K562 (cell line): ENCODE results near the gene UBAC2. TPM values are rescaled to one million over a fixed set of nuclear protein-coding genes. Genes with fewer than 3 reads are reported as not detected.

Experiments used
- ATAC-seq: fragments of 200-7000 bp; cut with Tn5 transposase; 3 replicates; pipeline ENCODE4 v1.9.1; 2020; ENCODE audit warnings: moderate library complexity
- BruUV-seq: library from RNA; stranded (reverse); fragments of 400-500 nt; replicated peaks from 2 replicates; lab custom pipeline; 2021; lab: Mats Ljungman, UMichigan
- CTCF ChIA-PET: fragments of 300-600 bp; formaldehyde crosslinking; extraction: SDS; loops from one replicate; lab custom pipeline; 2021; ENCODE audit warnings: low intra/inter-chr PET ratio; lab: Yijun Ruan, JAX
- POLR2A ChIA-PET: fragments of 300-600, 350-650 bp; sonication (Branson Sonifier 250); formaldehyde crosslinking; extraction: SDS; loops from one replicate; lab custom pipeline; 2021; ENCODE audit warnings: antibody characterized with exemption, inconsistent platforms; lab: Yijun Ruan, JAX
- DNase-seq, 4 experiments: peaks; one replicate each; pipeline versions ENCODE4 v3.0.0 to v3.0.0-alpha.2; 2011 to 2018; ENCODE audit warnings: low spot score in 3 of 4, mixed read lengths in 3 of 4; ENCODE audit errors: extremely low read depth in 1 of 4
- FAIRE-seq: peaks from 2 replicates; lab custom pipeline; 2011; peaks lifted over from hg19 to GRCh38; lab: Jason Lieb, UNC
- H2AFZ ChIP-seq: 2 replicates; pipeline ENCODE4 v1.6.0; 2011; ENCODE audit warnings: low read depth, low read length, control low read depth, inconsistent platforms
- H3K27ac ChIP-seq: fragments of 200-600 bp; 3 replicates; pipeline ENCODE4 v1.8.0; 2011; ENCODE audit warnings: low read depth, mild to moderate bottlenecking, control low read depth, inconsistent platforms, low read length, moderate library complexity, mixed read lengths; ENCODE audit errors: extremely low read depth
- H3K27me3 ChIP-seq, 2 experiments: fragments of 300-600 bp in 1 of 2; 2 replicates in 1 of 2; 3 replicates in 1 of 2; pipeline versions ENCODE4 v1.6.0 to v1.8.0; 2011; ENCODE audit warnings: inconsistent platforms in 2 of 2, low read length in 2 of 2, mild to moderate bottlenecking in 1 of 2, mixed read lengths in 1 of 2, moderate library complexity in 1 of 2; ENCODE audit not compliant: control insufficient read depth in 2 of 2, insufficient read depth in 2 of 2
- H3K36me3 ChIP-seq: fragments of 300-600 bp; 3 replicates; pipeline ENCODE4 v1.8.0; 2011; ENCODE audit warnings: mild to moderate bottlenecking, low read length, inconsistent platforms; ENCODE audit not compliant: control insufficient read depth, insufficient read depth
- H3K4me1 ChIP-seq, 2 experiments: fragments of 200-600 bp in 1 of 2; replicated peaks in 1 of 2; 2 replicates in 1 of 2; 3 replicates in 1 of 2; pipeline versions ENCODE4 v1.5.1 to v1.8.0; 2011; ENCODE audit warnings: inconsistent platforms in 2 of 2, low read length in 2 of 2, mild to moderate bottlenecking in 1 of 2, mixed read lengths in 1 of 2, moderate library complexity in 1 of 2; ENCODE audit not compliant: control insufficient read depth in 2 of 2, insufficient read depth in 2 of 2
- H3K4me2 ChIP-seq: 2 replicates; pipeline ENCODE4 v1.6.1; 2011; ENCODE audit warnings: low read length, control low read depth, inconsistent platforms, mixed read lengths; ENCODE audit not compliant: insufficient read depth
- H3K4me3 ChIP-seq: fragments of 200-600 bp; sonication (generic), shearing (Covaris generic); 2 replicates; pipeline ENCODE4 v1.5.1; 2016; ENCODE audit warnings: control low read depth, inconsistent platforms
- H3K79me2 ChIP-seq: fragments of 200-600 bp; 3 replicates; pipeline ENCODE4 v1.8.0; 2011; ENCODE audit warnings: low read length, inconsistent platforms; ENCODE audit not compliant: control insufficient read depth, insufficient read depth
- H3K9ac ChIP-seq, 2 experiments: 2 replicates each; pipeline versions ENCODE4 v1.6.0 to v1.6.1; 2011; ENCODE audit warnings: low read depth in 2 of 2, low read length in 2 of 2, control low read depth in 1 of 2, inconsistent platforms in 1 of 2, mild to moderate bottlenecking in 1 of 2, mixed read lengths in 1 of 2; ENCODE audit not compliant: insufficient read depth in 1 of 2
- H3K9me1 ChIP-seq: one replicate; pipeline ENCODE4 v1.6.0; 2011; ENCODE audit warnings: inconsistent platforms, mild to moderate bottlenecking, low read length, moderate library complexity; ENCODE audit not compliant: control insufficient read depth, insufficient read depth
- H3K9me3 ChIP-seq: replicated peaks from 2 replicates; pipeline ENCODE4 v1.5.1; 2011; ENCODE audit warnings: low read depth, low read length, inconsistent platforms; ENCODE audit not compliant: control insufficient read depth, insufficient read depth
- H4K20me1 ChIP-seq: replicated peaks from 2 replicates; pipeline ENCODE4 v1.6.1; 2011; ENCODE audit warnings: low read length, inconsistent platforms, mixed read lengths; ENCODE audit not compliant: control insufficient read depth, insufficient read depth
- CEBPB ChIP-seq: fragments of 450-650 bp; IDR thresholded peaks from 2 replicates; pipeline ENCODE4 v1.6.1; 2016; ENCODE audit warnings: missing genetic modification characterization, missing compliant biosample characterization
- ESRRB ChIP-seq: fragments of 250-450 bp; sonication (Bioruptor Pico); IDR thresholded peaks from 2 replicates; pipeline ENCODE4 v1.5.0; 2020; ENCODE audit warnings: mild to moderate bottlenecking, moderate library complexity, borderline replicate concordance
- GATAD2B ChIP-seq: fragments of 450-650 bp; IDR thresholded peaks from 2 replicates; pipeline ENCODE4 v1.6.1; 2017; ENCODE audit warnings: mild to moderate bottlenecking, borderline replicate concordance
- PYGO2 ChIP-seq: fragments of 450-650 bp; IDR thresholded peaks from 2 replicates; pipeline ENCODE4 v1.6.1; 2016; ENCODE audit warnings: mild to moderate bottlenecking, missing genetic modification characterization, moderate library complexity, missing compliant biosample characterization
- RB1 ChIP-seq: fragments of 450-650 bp; IDR thresholded peaks from 2 replicates; pipeline ENCODE4 v1.6.1; 2017; ENCODE audit warnings: low read depth, mild to moderate bottlenecking
- RNF2 ChIP-seq: sonication (generic); IDR thresholded peaks from 2 replicates; pipeline ENCODE4 v1.6.1; 2016
- SMARCA4 ChIP-seq: fragments of 450-650 bp; IDR thresholded peaks from 2 replicates; pipeline ENCODE4 v1.6.1; 2016
- TRIM24 ChIP-seq, 2 experiments: fragments of 450-650 bp; IDR thresholded peaks; 2 replicates each; pipeline ENCODE4 v1.6.1; 2016
- ZNF695 ChIP-seq: fragments of 450-650 bp; formaldehyde crosslinking; IDR thresholded peaks from 2 replicates; pipeline ENCODE4 v1.4.0; 2020; ENCODE audit warnings: mild to moderate bottlenecking, moderate library complexity
- WGBS: fragments of 100-300 bp; shearing (Covaris generic); methylation state at CpG from one replicate; pipeline ENCODE4 v1.1.6; 2016; ENCODE audit warnings: low coverage, mixed read lengths; ENCODE audit not compliant: insufficient coverage; ENCODE audit errors: missing lambda C conversion rate; 5-methylcytosine and 5-hydroxymethylcytosine counted together
- in situ Hi-C: fragments of 300-500 bp; cut with MboI; formaldehyde crosslinking; loops from 4 replicates; pipeline ENCODE4 v1.15.0; 2018; ENCODE audit warnings: inconsistent platforms, mixed read lengths
- intact Hi-C: fragments of 100-400 bp; cut with micrococcal nuclease; formaldehyde crosslinking; loops from 2 replicates; pipeline ENCODE4 v1.14.2; 2022
- polyA plus RNA-seq, 8 experiments: library from polyadenylated mRNA; depleted of rRNA in 4 of 8; stranded (reverse) in 5 of 8; unstranded in 3 of 8; fragments of >200 nt; fragmentation: Nextera tagmentation in 2 of 8; fragmentation: Illumina TruSeq in 1 of 8; extraction: Ambion mirVana in 2 of 8; extraction: Trizol in 1 of 8; gene quantifications; 2 replicates each; pipeline versions ENCODE4 v1.2.1 to v1.2.3, GENCODE V29; 2011 to 2014; ENCODE audit warnings: inconsistent platforms in 1 of 8, missing spikeins in 1 of 8
- total RNA-seq, 7 experiments: library from RNA; depleted of rRNA in 6 of 7; stranded (reverse); fragments of >200 nt in 6 of 7; fragmentation: Illumina TruSeq in 2 of 7; extraction: Trizol in 2 of 7; gene quantifications; 2 replicates each; pipeline versions ENCODE4 v1.2.1 to v1.2.3, GENCODE V29; 2011 to 2021; ENCODE audit warnings: low replicate concordance in 1 of 7
- TF ChIP-seq, protein P1 (sequence below): sonication (generic); formaldehyde crosslinking; IDR thresholded peaks from 2 replicates; pipeline ENCODE4 v1.8.0; 2023; ENCODE audit warnings: mild to moderate bottlenecking, missing genetic modification reagents
- TF ChIP-seq, protein P2 (sequence below): fragments of 450-650 bp; IDR thresholded peaks from 2 replicates; pipeline ENCODE4 v1.6.1; 2018; ENCODE audit warnings: mild to moderate bottlenecking, low read depth; ENCODE audit not compliant: partially characterized antibody

UBAC2 gene
- total and polyA plus RNA-seq, 9 of the 15 experiments (the other 6 are each of a cell fraction or from before 2014, with no cell fraction given): 6.0 to 84.1 (median 32.3) TPM

DNA sequence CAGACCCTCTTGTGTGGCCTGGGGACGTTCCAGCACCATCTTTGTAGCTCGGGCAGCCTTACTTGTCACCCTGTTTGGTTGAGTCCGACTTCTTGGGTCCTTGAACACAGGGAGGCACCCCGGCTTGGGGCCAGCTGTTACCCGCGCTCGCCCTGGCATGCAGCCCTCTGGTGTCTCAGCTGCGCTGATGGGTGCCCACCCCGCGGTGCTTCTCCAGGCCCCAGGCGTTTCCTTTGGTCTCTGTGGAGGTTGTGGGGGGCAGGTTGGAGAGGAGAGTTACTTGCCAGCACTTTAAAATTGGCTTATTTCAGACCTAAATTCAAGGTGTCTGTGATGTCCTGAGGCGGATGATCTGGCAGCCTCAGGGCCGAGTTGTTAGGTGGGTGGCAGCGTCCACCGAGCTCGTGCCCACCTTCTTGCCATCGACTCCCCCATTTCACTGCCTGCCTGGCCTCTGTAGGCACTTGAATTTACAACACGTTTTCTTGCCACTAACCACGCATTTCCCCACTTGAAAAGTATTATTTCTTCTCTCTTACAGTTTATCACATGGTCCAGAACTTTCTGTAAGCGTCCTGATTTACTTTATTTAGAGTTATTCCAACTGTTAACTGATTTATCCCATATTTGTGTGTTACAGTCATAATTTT is 16.9 kb downstream of the UBAC2 start:
- Histone ChIP-seq H3K4me1 (peaks cover 8 to 9% of the 10 kb centered on the region in 2 experiments; a peak in 3 of 5 replicates), H3K27ac (no peak overlapping the region), H3K4me2 (no peak overlapping the region), H4K20me1 (0 out of 2 replicates have a peak, but pooled peaks cover 11% of the 10 kb centered on the region), H3K36me3 (peaks cover 17% of the 10 kb centered on the region; the same call in 1 of the 3 replicates), H3K9ac (peak overlapping the region in 1 of 2 experiments; percentile 61; a peak in 2 of 4 replicates), H3K4me3 (no peak overlapping the region), H3K79me2 (peaks cover 95% of the 10 kb centered on the region), H3K9me1 (no peaks in the 10 kb centered on the region), H3K9me3 (no peaks in the 10 kb centered on the region), H2AFZ (no peak overlapping the region), H3K27me3 (no peaks in the 10 kb centered on the region)
- BruUV-seq: no TSS peak
- DNase-seq (no peak), ATAC-seq (no peak), FAIRE-seq (no peak)
- CTCF ChIA-PET: no interaction called here
- WGBS: 82% methylated on average over 19 of the region's 20 CpGs
- in situ Hi-C loops: no loop called here
- TF ChIP-seq ZNF695: no peak
- TF ChIP-seq, protein P1, sequence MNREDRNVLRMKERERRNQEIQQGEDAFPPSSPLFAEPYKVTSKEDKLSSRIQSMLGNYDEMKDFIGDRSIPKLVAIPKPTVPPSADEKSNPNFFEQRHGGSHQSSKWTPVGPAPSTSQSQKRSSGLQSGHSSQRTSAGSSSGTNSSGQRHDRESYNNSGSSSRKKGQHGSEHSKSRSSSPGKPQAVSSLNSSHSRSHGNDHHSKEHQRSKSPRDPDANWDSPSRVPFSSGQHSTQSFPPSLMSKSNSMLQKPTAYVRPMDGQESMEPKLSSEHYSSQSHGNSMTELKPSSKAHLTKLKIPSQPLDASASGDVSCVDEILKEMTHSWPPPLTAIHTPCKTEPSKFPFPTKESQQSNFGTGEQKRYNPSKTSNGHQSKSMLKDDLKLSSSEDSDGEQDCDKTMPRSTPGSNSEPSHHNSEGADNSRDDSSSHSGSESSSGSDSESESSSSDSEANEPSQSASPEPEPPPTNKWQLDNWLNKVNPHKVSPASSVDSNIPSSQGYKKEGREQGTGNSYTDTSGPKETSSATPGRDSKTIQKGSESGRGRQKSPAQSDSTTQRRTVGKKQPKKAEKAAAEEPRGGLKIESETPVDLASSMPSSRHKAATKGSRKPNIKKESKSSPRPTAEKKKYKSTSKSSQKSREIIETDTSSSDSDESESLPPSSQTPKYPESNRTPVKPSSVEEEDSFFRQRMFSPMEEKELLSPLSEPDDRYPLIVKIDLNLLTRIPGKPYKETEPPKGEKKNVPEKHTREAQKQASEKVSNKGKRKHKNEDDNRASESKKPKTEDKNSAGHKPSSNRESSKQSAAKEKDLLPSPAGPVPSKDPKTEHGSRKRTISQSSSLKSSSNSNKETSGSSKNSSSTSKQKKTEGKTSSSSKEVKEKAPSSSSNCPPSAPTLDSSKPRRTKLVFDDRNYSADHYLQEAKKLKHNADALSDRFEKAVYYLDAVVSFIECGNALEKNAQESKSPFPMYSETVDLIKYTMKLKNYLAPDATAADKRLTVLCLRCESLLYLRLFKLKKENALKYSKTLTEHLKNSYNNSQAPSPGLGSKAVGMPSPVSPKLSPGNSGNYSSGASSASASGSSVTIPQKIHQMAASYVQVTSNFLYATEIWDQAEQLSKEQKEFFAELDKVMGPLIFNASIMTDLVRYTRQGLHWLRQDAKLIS: no peak
- no peak for TF ChIP-seq GATAD2B
- no peak for TF ChIP-seq TRIM24 (IDR thresholded peaks at IDR 0.05)
- TF ChIP-seq, protein P2, sequence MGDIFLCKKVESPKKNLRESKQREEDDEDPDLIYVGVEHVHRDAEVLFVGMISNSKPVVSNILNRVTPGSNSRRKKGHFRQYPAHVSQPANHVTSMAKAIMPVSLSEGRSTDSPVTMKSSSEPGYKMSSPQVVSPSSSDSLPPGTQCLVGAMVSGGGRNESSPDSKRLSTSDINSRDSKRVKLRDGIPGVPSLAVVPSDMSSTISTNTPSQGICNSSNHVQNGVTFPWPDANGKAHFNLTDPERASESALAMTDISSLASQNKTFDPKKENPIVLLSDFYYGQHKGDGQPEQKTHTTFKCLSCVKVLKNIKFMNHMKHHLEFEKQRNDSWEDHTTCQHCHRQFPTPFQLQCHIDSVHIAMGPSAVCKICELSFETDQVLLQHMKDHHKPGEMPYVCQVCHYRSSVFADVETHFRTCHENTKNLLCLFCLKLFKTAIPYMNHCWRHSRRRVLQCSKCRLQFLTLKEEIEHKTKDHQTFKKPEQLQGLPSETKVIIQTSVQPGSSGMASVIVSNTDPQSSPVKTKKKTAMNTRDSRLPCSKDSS: no peak
- TF ChIP-seq RB1: no peak
- no peak for TF ChIP-seq CEBPB (tag)
- no peak for TF ChIP-seq SMARCA4
- TF ChIP-seq PYGO2 (tag): no peak
- TF ChIP-seq ESRRB: no peak
- no peak for TF ChIP-seq RNF2
- TF ChIP-seq, all 486 proteins: peak for 0
- POLR2A ChIA-PET: interaction anchor here (0.6 to 1.7 kb wide), 2 partner anchors 16 to 578 kb away, joined by 3 to 4 read pairs; no protein-coding TSS in a partner anchor
- intact Hi-C loops: no loop called here
